GM21390 (cell line): ENCODE measurements around the gene PHACTR3.

Experiments used
- ATAC-seq: cut with Tn5 transposase; IDR thresholded peaks from one replicate; pipeline ENCODE4 v1.9.1; 2021; ENCODE audit not compliant: unreplicated experiment

Gene PHACTR3

GRCh38 chr20:59786801-59787537 lies 182.6 kb downstream of the PHACTR3 start:
- no peak for ATAC-seq

GRCh38 chr20:59787538-59787890 lies 183.2 kb downstream of the PHACTR3 start:
- no peak for ATAC-seq

GRCh38 chr20:59788196-59788735 lies 183.9 kb downstream of the PHACTR3 start:
- ATAC-seq, result no peak

GRCh38 chr20:59788811-59789397 lies 184.6 kb downstream of the PHACTR3 start:
- no peak for ATAC-seq

- no peak for ATAC-seq
Observed at GRCh38 chr20:59789686-59790085, 185.3 kb downstream of the PHACTR3 start.

GRCh38 chr20:59790346-59790745 lies 186.0 kb downstream of the PHACTR3 start:
- ATAC-seq, result no peak

GRCh38 chr20:59792300-59792699 lies 188.0 kb downstream of the PHACTR3 start:
- ATAC-seq, result no peak

GRCh38 chr20:59794555-59794954 lies 190.2 kb downstream of the PHACTR3 start:
- no peak for ATAC-seq

GRCh38 chr20:59800309-59800708 lies 196.0 kb downstream of the PHACTR3 start:
- no peak for ATAC-seq

- ATAC-seq, result no peak
Observed at GRCh38 chr20:59802018-59802417, 197.7 kb downstream of the PHACTR3 start.

- ATAC-seq, result no peak
Observed at GRCh38 chr20:59802471-59803221, 198.3 kb downstream of the PHACTR3 start.

- ATAC-seq, result no peak
Observed at GRCh38 chr20:59804347-59804746, 200.0 kb downstream of the PHACTR3 start.

GRCh38 chr20:59804871-59805665 lies 200.7 kb downstream of the PHACTR3 start:
- no peak for ATAC-seq

GRCh38 chr20:59805786-59806577 lies 201.6 kb downstream of the PHACTR3 start:
- no peak for ATAC-seq

GRCh38 chr20:59806578-59806975 lies 202.2 kb downstream of the PHACTR3 start:
- ATAC-seq, result no peak

- ATAC-seq, result no peak
Observed at GRCh38 chr20:59807909-59808728, 203.8 kb downstream of the PHACTR3 start.

- ATAC-seq, result no peak
Observed at GRCh38 chr20:59808729-59809381, 204.5 kb downstream of the PHACTR3 start.

- no peak for ATAC-seq
Observed at GRCh38 chr20:59809630-59810448, 205.5 kb downstream of the PHACTR3 start.
